SU-DHL-6 (cell line): ENCODE measurements around the gene ZNF280A.

Source experiments
- H2AFZ ChIP-seq: fragments of 200-600 bp; sonication (generic); 2 replicates; pipeline ENCODE4 v1.6.1; 2014; ENCODE audit warnings: low read depth, mild to moderate bottlenecking, moderate library complexity, mixed read lengths, antibody characterized with exemption, low read length; ENCODE audit not compliant: severe bottlenecking
- H3F3A ChIP-seq: fragments of 200-600 bp; shearing (Covaris generic); 2 replicates; pipeline ENCODE4 v1.6.0; 2016; ENCODE audit warnings: antibody characterized with exemption, mild to moderate bottlenecking; ENCODE audit not compliant: insufficient read depth
- H3K27ac ChIP-seq: fragments of 200-600 bp; sonication (generic); 2 replicates; pipeline ENCODE4 v1.5.1; 2016; ENCODE audit warnings: low read depth, mild to moderate bottlenecking, low read length, moderate library complexity, mixed read lengths
- H3K27me3 ChIP-seq: fragments of 200-600 bp; sonication (generic), shearing (Covaris generic); 2 replicates; pipeline ENCODE4 v1.6.0; 2014; ENCODE audit warnings: mild to moderate bottlenecking, low read length
- H3K36me3 ChIP-seq: fragments of 200-600 bp; sonication (generic); 2 replicates; pipeline ENCODE4 v1.6.1; 2014; ENCODE audit warnings: mild to moderate bottlenecking, low read length, mixed read lengths
- H3K4me2 ChIP-seq: fragments of 300-600, 200-600 bp; shearing (Covaris generic), sonication (generic); 2 replicates; pipeline ENCODE4 v1.6.0; 2014; ENCODE audit warnings: low read length, low read depth, mild to moderate bottlenecking; ENCODE audit not compliant: poor library complexity, severe bottlenecking
- H3K4me3 ChIP-seq: fragments of 200-600 bp; sonication (generic); 2 replicates; pipeline ENCODE4 v1.5.1; 2014; ENCODE audit warnings: antibody characterized with exemption, low read length, mild to moderate bottlenecking, mixed read lengths; ENCODE audit not compliant: insufficient read depth, poor library complexity, severe bottlenecking
- H3K79me2 ChIP-seq: fragments of 200-600 bp; sonication (generic); 2 replicates; pipeline ENCODE4 v1.6.1; 2014; ENCODE audit warnings: mild to moderate bottlenecking, low read length, moderate library complexity; ENCODE audit not compliant: insufficient read depth
- H3K9ac ChIP-seq: fragments of 200-600 bp; sonication (generic); 2 replicates; pipeline ENCODE4 v1.7.0; 2014; ENCODE audit warnings: mild to moderate bottlenecking, low read length
- H3K9me2 ChIP-seq: fragments of 200-600 bp; sonication (generic); replicated peaks from 2 replicates; pipeline ENCODE4 v1.6.1; 2014; ENCODE audit warnings: low read length; ENCODE audit not compliant: insufficient read depth
- H3K9me3 ChIP-seq: fragments of 200-600 bp; sonication (generic); 2 replicates; pipeline ENCODE4 v1.6.1; 2014; ENCODE audit warnings: low read length, mixed read lengths; ENCODE audit not compliant: insufficient read depth
- H4K20me1 ChIP-seq: fragments of 200-600 bp; sonication (generic); 2 replicates; pipeline ENCODE4 v1.6.1; 2014; ENCODE audit warnings: low read depth, mild to moderate bottlenecking, antibody characterized with exemption, low read length, moderate library complexity, mixed read lengths
- CTCF ChIP-seq: fragments of 200-600 bp; sonication (generic); IDR thresholded peaks from one replicate; pipeline ENCODE4 v1.5.1; 2017; ENCODE audit warnings: antibody characterized with exemption, mild to moderate bottlenecking, low read length, moderate library complexity; ENCODE audit not compliant: insufficient read depth, poor library complexity, severe bottlenecking
- EZH2phosphoT487 ChIP-seq: fragments of 200-600 bp; sonication (generic), shearing (Covaris generic); conservative IDR thresholded peaks from 2 replicates; pipeline ENCODE4 v1.6.1; 2018; ENCODE audit warnings: mild to moderate bottlenecking, antibody characterized with exemption, low read length, moderate library complexity, mixed read lengths

Gene ZNF280A

DNA sequence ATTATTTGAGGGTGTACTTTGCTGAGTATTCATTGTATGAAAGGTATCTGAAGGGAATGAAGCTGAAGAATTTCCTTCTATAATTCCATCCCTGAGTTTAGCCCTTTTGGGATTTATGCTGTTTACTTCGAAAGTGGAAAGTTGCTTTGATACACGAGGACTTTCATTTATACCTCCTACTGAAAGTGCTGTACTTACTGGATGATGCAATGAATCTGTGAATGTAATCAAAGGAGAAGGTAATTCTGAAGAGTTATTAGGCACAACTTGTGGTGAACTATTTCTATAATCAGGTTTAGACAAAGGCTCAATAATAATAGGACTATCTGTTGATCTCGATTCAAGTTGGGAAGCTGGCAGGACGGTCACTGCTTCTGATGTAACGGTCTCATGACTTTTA lies 31.3 kb downstream of the ZNF280A start:
- H3F3A ChIP-seq: no peaks in the 10 kb centered on the region
- H3K36me3 ChIP-seq: peaks cover 3% of the 10 kb centered on the region; the same call in 1 of the 2 replicates
- no peak overlapping the region for H3K4me2 ChIP-seq
- no peaks in the 10 kb centered on the region for H3K27me3 ChIP-seq
- H3K4me3 ChIP-seq: no peak overlapping the region
- no peaks in the 10 kb centered on the region for H3K79me2 ChIP-seq
- no peaks in the 10 kb centered on the region for H3K9me2 ChIP-seq
- TF ChIP-seq CTCF: no peak
- no peak for TF ChIP-seq EZH2phosphoT487
- H4K20me1 ChIP-seq: no peaks in the 10 kb centered on the region
- H2AFZ ChIP-seq: no peak overlapping the region
- no peak overlapping the region for H3K9ac ChIP-seq
- no peak overlapping the region for H3K27ac ChIP-seq
- H3K9me3 ChIP-seq: no peaks in the 10 kb centered on the region

DNA sequence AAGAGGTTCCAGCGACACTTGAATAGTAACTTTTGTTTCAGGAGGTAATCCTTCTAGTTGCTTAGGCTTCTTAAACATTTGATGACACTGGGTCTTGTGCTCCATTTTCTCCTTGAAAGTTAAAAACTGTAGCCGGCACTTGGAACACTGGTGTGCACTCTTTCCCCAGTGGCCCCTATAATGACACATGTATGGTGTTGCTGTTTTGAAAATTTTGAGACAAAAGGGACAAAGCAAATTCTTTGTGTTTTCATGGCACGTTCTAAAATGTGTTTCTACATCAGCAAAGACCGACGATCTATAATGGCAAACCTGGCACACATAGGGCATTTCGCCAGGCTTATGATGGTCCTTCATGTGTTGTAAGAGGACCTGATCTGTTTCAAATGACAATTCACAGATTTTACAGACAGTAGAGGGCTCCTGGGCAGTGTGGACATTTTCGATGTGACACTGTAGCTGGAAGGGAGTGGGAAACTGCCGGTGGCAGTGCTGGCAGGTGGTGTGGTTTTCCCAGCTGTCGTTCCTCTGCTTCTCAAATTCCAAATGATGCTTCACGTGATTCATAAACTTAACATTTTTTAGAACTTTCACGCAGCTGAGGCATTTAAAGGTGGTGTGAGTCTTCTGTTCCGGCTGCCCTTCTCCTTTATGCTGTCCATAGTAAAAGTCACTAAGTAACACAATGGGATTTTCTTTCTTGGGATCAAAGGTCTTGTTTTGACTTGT lies 32.0 kb downstream of the ZNF280A start:
- no peak overlapping the region for H2AFZ ChIP-seq
- no peak for TF ChIP-seq CTCF
- no peak for TF ChIP-seq EZH2phosphoT487
- no peak overlapping the region for H3K27ac ChIP-seq
- no peaks in the 10 kb centered on the region for H3F3A ChIP-seq
- no peaks in the 10 kb centered on the region for H3K9me3 ChIP-seq
- H3K27me3 ChIP-seq: no peaks in the 10 kb centered on the region
- H3K4me2 ChIP-seq: no peak overlapping the region
- H4K20me1 ChIP-seq: no peaks in the 10 kb centered on the region
- H3K79me2 ChIP-seq: no peaks in the 10 kb centered on the region
- peaks cover 3% of the 10 kb centered on the region; the same call in 1 of the 2 replicates for H3K36me3 ChIP-seq
- H3K9me2 ChIP-seq: no peaks in the 10 kb centered on the region
- H3K9ac ChIP-seq: no peak overlapping the region
- H3K4me3 ChIP-seq: no peak overlapping the region

DNA sequence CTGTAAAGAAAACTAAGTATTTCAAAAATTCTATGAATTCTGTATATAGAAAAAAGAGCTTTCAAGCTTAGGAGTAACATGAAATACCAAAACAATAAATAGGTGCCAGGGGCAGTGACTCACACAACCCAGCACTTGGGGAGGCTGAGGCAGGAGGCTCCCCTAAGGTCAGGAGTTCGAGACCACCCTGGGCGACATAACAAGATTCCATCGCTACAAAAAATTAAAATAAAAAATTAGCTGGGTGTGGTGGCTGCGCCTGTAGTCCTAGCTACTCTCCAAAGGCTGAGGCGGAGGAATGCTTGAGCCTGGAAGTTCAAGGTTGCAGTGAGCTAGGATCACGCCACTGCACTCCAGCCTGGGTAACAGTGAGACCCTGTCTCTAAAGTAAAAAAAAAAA lies 33.0 kb downstream of the ZNF280A start:
- Histone ChIP-seq H4K20me1 (no peaks in the 10 kb centered on the region), H3K27me3 (no peaks in the 10 kb centered on the region), H3F3A (no peaks in the 10 kb centered on the region), H3K4me3 (no peak overlapping the region), H3K9me2 (no peaks in the 10 kb centered on the region), H3K9ac (no peak overlapping the region), H3K9me3 (no peaks in the 10 kb centered on the region), H3K36me3 (peaks cover 3% of the 10 kb centered on the region; the same call in 1 of the 2 replicates), H3K79me2 (no peaks in the 10 kb centered on the region), H3K27ac (no peak overlapping the region), H3K4me2 (no peak overlapping the region), H2AFZ (no peak overlapping the region)
- no peak for TF ChIP-seq EZH2phosphoT487
- no peak for TF ChIP-seq CTCF
